ENCODE results near the gene MORN5. TPM values are rescaled to one million over a fixed set of nuclear protein-coding genes. Genes with fewer than 3 reads are reported as not detected.

The MORN5 gene
- total and polyA plus RNA-seq, 2 experiments from 2014 or later = not detected

GRCh38 chr9:122168356-122168755 is 8.6 kb downstream of the MORN5 start:
- no peaks in the 10 kb centered on the region for H3K27me3 ChIP-seq (ENCODE audit: insufficient read depth)
- H3K79me2 ChIP-seq (replicated peaks; ENCODE audit: insufficient read depth) = no peaks in the 10 kb centered on the region
- no peak overlapping the region for H2AFZ ChIP-seq
- H3K27ac ChIP-seq (ENCODE audit: low read depth) = no peak overlapping the region
- Mint-ChIP-seq H3K27me3 (ENCODE audit: insufficient read depth, low read depth, poor library complexity) (peaks cover 3% of the 10 kb centered on the region), H3K9me3 (peaks cover 9% of the 10 kb centered on the region; the same call in 2 of the 3 replicates), H3K4me1 (peaks cover 3% of the 10 kb centered on the region; the same call in 1 of the 3 replicates), H3K27ac (no peak overlapping the region), H3K4me3 (no peak overlapping the region), H3K36me3 (ENCODE audit: low read depth) (no peaks in the 10 kb centered on the region; the same call in 2 of the 3 replicates)
- no peak for ATAC-seq
- H3K36me3 ChIP-seq (ENCODE audit: insufficient read depth) = no peaks in the 10 kb centered on the region
- no peak for TF ChIP-seq EZH2 (IDR thresholded peaks at IDR 0.05; ENCODE audit: low read depth, unreplicated experiment)
- DNase-seq (ENCODE audit: low spot score) = no peak
- no peak overlapping the region for H3K4me2 ChIP-seq
- H3K4me1 ChIP-seq (ENCODE audit: insufficient read depth) = no peaks in the 10 kb centered on the region
- no peak overlapping the region for H3K4me3 ChIP-seq
- no peaks in the 10 kb centered on the region for H3F3A ChIP-seq (replicated peaks; ENCODE audit: low read depth)
- no peaks in the 10 kb centered on the region for H4K20me1 ChIP-seq (replicated peaks; ENCODE audit: insufficient read depth)
- no peaks in the 10 kb centered on the region for H3K9me2 ChIP-seq (ENCODE audit: insufficient read depth)

- H3K79me2 ChIP-seq (replicated peaks; ENCODE audit: insufficient read depth) = no peaks in the 10 kb centered on the region
- no peaks in the 10 kb centered on the region for H3K36me3 ChIP-seq (ENCODE audit: insufficient read depth)
- Mint-ChIP-seq H3K4me3 (no peak overlapping the region), H3K27ac (no peak overlapping the region), H3K36me3 (ENCODE audit: low read depth) (no peaks in the 10 kb centered on the region; the same call in 2 of the 3 replicates), H3K27me3 (ENCODE audit: insufficient read depth, low read depth, poor library complexity) (peaks cover 5% of the 10 kb centered on the region), H3K9me3 (peaks cover 9% of the 10 kb centered on the region; the same call in 2 of the 3 replicates), H3K4me1 (peaks cover 3% of the 10 kb centered on the region; the same call in 1 of the 3 replicates)
- no peak overlapping the region for H3K4me3 ChIP-seq
- H4K20me1 ChIP-seq (replicated peaks; ENCODE audit: insufficient read depth) = no peaks in the 10 kb centered on the region
- ATAC-seq (no peak), DNase-seq (ENCODE audit: low spot score) (no peak)
- no peaks in the 10 kb centered on the region for H3F3A ChIP-seq (replicated peaks; ENCODE audit: low read depth)
- no peak overlapping the region for H2AFZ ChIP-seq
- no peaks in the 10 kb centered on the region for H3K4me1 ChIP-seq (ENCODE audit: insufficient read depth)
- H3K4me2 ChIP-seq = no peak overlapping the region
- no peak overlapping the region for H3K27ac ChIP-seq (ENCODE audit: low read depth)
- H3K27me3 ChIP-seq (ENCODE audit: insufficient read depth) = no peaks in the 10 kb centered on the region
- H3K9me2 ChIP-seq (ENCODE audit: insufficient read depth) = no peaks in the 10 kb centered on the region
- TF ChIP-seq STAT1 (IDR thresholded peaks at IDR 0.05; ENCODE audit: unreplicated experiment) (no peak), ETS1 (IDR thresholded peaks at IDR 0.05) (no peak), EZH2 (IDR thresholded peaks at IDR 0.05; ENCODE audit: low read depth, unreplicated experiment) (no peak), EZH2phosphoT487 (IDR thresholded peaks at IDR 0.05; ENCODE audit: unreplicated experiment) (no peak), ZNF331 (CRISPR knock-in tag; IDR thresholded peaks at IDR 0.05; ENCODE audit: low read depth) (no peak), ZNF462 (CRISPR knock-in tag; IDR thresholded peaks at IDR 0.05) (no peak), REST (IDR thresholded peaks at IDR 0.05; ENCODE audit: unreplicated experiment) (no peak), JUNB (IDR thresholded peaks at IDR 0.05; ENCODE audit: unreplicated experiment) (no peak), ZNF114 (CRISPR knock-in tag; IDR thresholded peaks at IDR 0.05) (no peak)
Measured at GRCh38 chr9:122172131-122172530, 12.4 kb downstream of the MORN5 start.
